A549 treated with ZK216348 at 1 μM for 4 hours (cell line): ENCODE data around the gene DCTD. TPM values are rescaled to one million over a fixed set of nuclear protein-coding genes. Genes with fewer than 3 reads are reported as not detected.

Experiments used
- total RNA-seq: library from RNA; stranded (reverse); fragments of 200-300 nt; extraction: Qiagen RNA extraction; gene quantifications from 5 replicates; pipeline ENCODE4 v1.2.3, GENCODE V29; 2022; ENCODE audit warnings: low read depth

Gene DCTD
- total RNA-seq, result 69.6 to 80.1 TPM (median 73.0 TPM) in 5 replicates

GRCh38 chr4:182917182-182918043 is at the start of gene DCTD:
Gene DCTD (minus strand): TSS chr4:182917386. CDS start chr4:182915568, 1,818 bp downstream.

Other genes starting within 250 kb of the DCTD start
- gene WWC2, start 181.9 kb upstream of the DCTD start, total RNA-seq, result 12.0 to 19.8 TPM (median 17.5 TPM) in 5 replicates